ENCODE results near the gene CCDC81. TPM values are rescaled to one million over a fixed set of nuclear protein-coding genes. Genes with fewer than 3 reads are reported as not detected.

CCDC81 gene
- total and polyA plus RNA-seq, 9 of the 15 experiments (the other 6 are each of a cell fraction or from before 2014, with no cell fraction given): 0.16 to 1.0 (median 0.41) TPM

DNA sequence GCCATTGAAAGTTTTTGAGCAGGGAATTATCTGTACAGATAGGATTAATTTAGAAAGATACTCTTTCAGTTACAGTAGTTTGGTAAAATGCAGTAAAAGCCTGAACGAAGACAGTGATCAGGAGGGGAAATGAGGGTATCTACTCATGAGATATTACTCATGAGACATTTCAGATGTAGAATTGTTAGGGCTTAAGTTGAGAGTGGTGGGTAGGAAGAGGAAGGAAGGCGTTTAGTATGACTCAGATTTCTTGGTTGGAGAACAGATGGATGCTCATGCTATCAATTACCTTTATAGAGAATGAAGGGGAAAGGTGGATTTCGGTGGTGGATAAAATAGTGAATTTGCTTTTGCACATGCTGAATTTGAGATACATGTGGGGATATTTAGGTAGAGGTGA is 15.8 kb downstream of the CCDC81 start:
- no peak for ATAC-seq
- WGBS (ENCODE audit: insufficient coverage, low coverage, missing lambda C conversion rate): 0% methylated on average over 3 of the region's 3 CpGs
- TF ChIP-seq BDP1 (IDR thresholded peaks at IDR 0.05; ENCODE audit: insufficient read depth, insufficient read length) (no peak), BCL6 (CRISPR knock-in tag; IDR thresholded peaks at IDR 0.05) (no peak), NR2C2 (CRISPR knock-in tag; IDR thresholded peaks at IDR 0.05) (no peak), NR2C2 (tag; IDR thresholded peaks at IDR 0.05) (no peak), ZNF143 (CRISPR knock-in tag; IDR thresholded peaks at IDR 0.05) (no peak), IFI16 (CRISPR knock-in tag; IDR thresholded peaks at IDR 0.05) (no peak), ZC3H8 (IDR thresholded peaks at IDR 0.05) (no peak)
- TF ChIP-seq, protein P1, sequence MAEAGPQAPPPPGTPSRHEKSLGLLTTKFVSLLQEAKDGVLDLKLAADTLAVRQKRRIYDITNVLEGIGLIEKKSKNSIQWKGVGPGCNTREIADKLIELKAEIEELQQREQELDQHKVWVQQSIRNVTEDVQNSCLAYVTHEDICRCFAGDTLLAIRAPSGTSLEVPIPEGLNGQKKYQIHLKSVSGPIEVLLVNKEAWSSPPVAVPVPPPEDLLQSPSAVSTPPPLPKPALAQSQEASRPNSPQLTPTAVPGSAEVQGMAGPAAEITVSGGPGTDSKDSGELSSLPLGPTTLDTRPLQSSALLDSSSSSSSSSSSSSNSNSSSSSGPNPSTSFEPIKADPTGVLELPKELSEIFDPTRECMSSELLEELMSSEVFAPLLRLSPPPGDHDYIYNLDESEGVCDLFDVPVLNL (CRISPR knock-in tag; IDR thresholded peaks at IDR 0.05; ENCODE audit: low read depth): no peak
- ChIA-PET CTCF (ENCODE audit: low intra/inter-chr PET ratio) (no interaction called here), POLR2A (no interaction called here)
- no peaks in the 10 kb centered on the region for H3K79me2 ChIP-seq (ENCODE audit: control insufficient read depth, insufficient read depth, low read length)
- H4K20me1 ChIP-seq (replicated peaks; ENCODE audit: control insufficient read depth, insufficient read depth, low read length): no peaks in the 10 kb centered on the region
- no peak overlapping the region for H3K4me3 ChIP-seq
- no peaks in the 10 kb centered on the region for H3K36me3 ChIP-seq (ENCODE audit: control insufficient read depth, insufficient read depth, low read length)
- H3K27ac ChIP-seq (ENCODE audit: extremely low read depth, low read depth, low read length): no peak overlapping the region
- no peak for DNase-seq (ENCODE audit: extremely low read depth in 1 of 4, low spot score in 3 of 4)
- intact Hi-C loops (cut with micrococcal nuclease): no loop called here
- no peak overlapping the region for H3K9ac ChIP-seq (ENCODE audit: insufficient read depth in 1 of 2, low read depth in 2 of 2, low read length in 2 of 2)
- FAIRE-seq: no peak
- H3K9me3 ChIP-seq (replicated peaks; ENCODE audit: control insufficient read depth, insufficient read depth, low read depth, low read length): no peaks in the 10 kb centered on the region
- in situ Hi-C loops (cut with MboI): no loop called here
- H2AFZ ChIP-seq (ENCODE audit: low read depth, low read length): no peak overlapping the region
- no TSS peak for BruUV-seq (replicated peaks)
- no peaks in the 10 kb centered on the region for H3K9me1 ChIP-seq (ENCODE audit: control insufficient read depth, insufficient read depth, low read length)
- no peak overlapping the region for H3K4me2 ChIP-seq (ENCODE audit: insufficient read depth, low read length)
- H3K27me3 ChIP-seq (ENCODE audit: control insufficient read depth in 2 of 2, insufficient read depth in 2 of 2, low read length in 2 of 2): no peaks in the 10 kb centered on the region
- no peaks in the 10 kb centered on the region for H3K4me1 ChIP-seq (replicated peaks in 1 of 2; ENCODE audit: control insufficient read depth in 2 of 2, insufficient read depth in 2 of 2, low read length in 2 of 2)
